SK-N-SH (cell line): ENCODE results near the gene TMEM131L.

Source experiments
- CTCF ChIP-seq: fragments of 200-600 bp; sonication (generic); IDR thresholded peaks from 2 replicates; pipeline ENCODE4 v1.6.1; 2017; ENCODE audit warnings: antibody characterized with exemption, mild to moderate bottlenecking, moderate library complexity
- ELF1 ChIP-seq: IDR thresholded peaks from 2 replicates; pipeline ENCODE4 v1.4.0; 2012
- GABPA ChIP-seq: IDR thresholded peaks from 2 replicates; pipeline ENCODE4 v1.4.0; 2012; ENCODE audit warnings: low read depth, mild to moderate bottlenecking
- POLR2AphosphoS5 ChIP-seq: IDR thresholded peaks from 2 replicates; pipeline ENCODE4 v1.6.1; 2012; ENCODE audit warnings: low read depth, low read length

DNA sequence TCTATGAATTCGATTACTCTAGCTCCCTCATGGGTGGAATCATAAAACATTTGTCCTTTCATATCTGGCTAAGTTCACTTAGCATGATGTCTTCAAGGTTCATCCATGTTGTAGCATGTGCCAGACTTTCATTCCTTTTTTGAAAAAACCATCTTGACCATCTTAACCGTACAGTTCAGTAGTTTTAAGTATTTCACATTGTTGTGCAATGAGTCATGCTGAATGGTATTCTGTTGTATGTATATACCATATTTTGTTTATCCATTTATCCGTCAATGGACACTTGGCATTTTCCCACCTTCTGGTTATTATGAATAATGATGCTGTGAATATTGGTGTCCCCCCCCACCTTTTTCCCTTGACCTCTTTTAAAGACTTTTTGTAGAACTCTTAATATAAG is 145.5 kb downstream of the TMEM131L start:
- TF ChIP-seq CTCF (no peak), ELF1 (no peak), POLR2AphosphoS5 (no peak), GABPA (no peak)
